ENCODE results near the gene ADGRG4. TPM values are rescaled to one million over a fixed set of nuclear protein-coding genes. Genes with fewer than 3 reads are reported as not detected.

The ADGRG4 gene
- total and polyA plus RNA-seq, 2 donors (not counting 1 experiment from before 2014, with no cell fraction given), result not detected

DNA sequence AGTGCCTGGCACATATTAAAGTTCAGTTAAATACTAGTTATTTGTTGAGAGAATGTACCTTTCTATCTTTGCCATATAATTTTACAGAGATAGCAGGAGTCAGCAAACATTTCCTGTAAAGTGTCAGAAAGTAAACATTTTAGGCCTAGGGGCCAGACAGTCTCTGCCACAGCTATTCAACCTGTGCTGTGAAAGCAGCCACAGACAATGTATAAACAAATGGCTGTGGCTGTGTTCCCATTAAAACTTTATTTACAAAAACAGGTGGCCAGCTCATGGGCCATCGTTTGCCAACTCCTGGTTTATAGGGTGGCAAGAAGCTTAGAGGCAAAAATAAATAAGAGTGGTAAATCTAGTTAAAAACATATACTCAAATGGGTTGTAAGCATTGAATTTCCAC lies 153.0 kb downstream of the ADGRG4 start:
- no peaks in the 10 kb centered on the region for H3K9me3 Mint-ChIP-seq (ENCODE audit: insufficient read depth)
- no peaks in the 10 kb centered on the region for H3K27me3 ChIP-seq (replicated peaks in 1 of 4; ENCODE audit: control extremely low read depth in 1 of 4, control insufficient read depth in 3 of 4, insufficient read depth in 4 of 4, low read length in 3 of 4)
- H3K27ac ChIP-seq (ENCODE audit: low read length in 2 of 2), result no peak overlapping the region
- no CpG with 5 or more reads among the region's 1 CpG for WGBS (ENCODE audit: insufficient coverage)
- H3K36me3 ChIP-seq (replicated peaks in 1 of 2; ENCODE audit: control extremely low read depth in 1 of 2, control insufficient read depth in 1 of 2, extremely low read depth in 1 of 2, insufficient read depth in 2 of 2, low read length in 1 of 2), result no peaks in the 10 kb centered on the region
- ATAC-seq (ENCODE audit: low read depth) (no peak), DNase-seq (no peak)
- no peaks in the 10 kb centered on the region for H3K9me3 ChIP-seq (ENCODE audit: control extremely low read depth in 1 of 3, control insufficient read depth in 2 of 3, insufficient read depth in 1 of 3, low read length in 2 of 3)
- intact Hi-C loops (cut with micrococcal nuclease), result no loop called here
- no peak overlapping the region for H3K4me3 Mint-ChIP-seq
- H3K4me1 ChIP-seq (ENCODE audit: control insufficient read depth in 2 of 2, insufficient read depth in 2 of 2, low read length in 2 of 2), result no peaks in the 10 kb centered on the region
- no peak for TF ChIP-seq EZH2 (IDR thresholded peaks at IDR 0.05; ENCODE audit: borderline replicate concordance, insufficient read depth, low read depth, low read length, poor library complexity, severe bottlenecking)
- TF ChIP-seq, protein P1, sequence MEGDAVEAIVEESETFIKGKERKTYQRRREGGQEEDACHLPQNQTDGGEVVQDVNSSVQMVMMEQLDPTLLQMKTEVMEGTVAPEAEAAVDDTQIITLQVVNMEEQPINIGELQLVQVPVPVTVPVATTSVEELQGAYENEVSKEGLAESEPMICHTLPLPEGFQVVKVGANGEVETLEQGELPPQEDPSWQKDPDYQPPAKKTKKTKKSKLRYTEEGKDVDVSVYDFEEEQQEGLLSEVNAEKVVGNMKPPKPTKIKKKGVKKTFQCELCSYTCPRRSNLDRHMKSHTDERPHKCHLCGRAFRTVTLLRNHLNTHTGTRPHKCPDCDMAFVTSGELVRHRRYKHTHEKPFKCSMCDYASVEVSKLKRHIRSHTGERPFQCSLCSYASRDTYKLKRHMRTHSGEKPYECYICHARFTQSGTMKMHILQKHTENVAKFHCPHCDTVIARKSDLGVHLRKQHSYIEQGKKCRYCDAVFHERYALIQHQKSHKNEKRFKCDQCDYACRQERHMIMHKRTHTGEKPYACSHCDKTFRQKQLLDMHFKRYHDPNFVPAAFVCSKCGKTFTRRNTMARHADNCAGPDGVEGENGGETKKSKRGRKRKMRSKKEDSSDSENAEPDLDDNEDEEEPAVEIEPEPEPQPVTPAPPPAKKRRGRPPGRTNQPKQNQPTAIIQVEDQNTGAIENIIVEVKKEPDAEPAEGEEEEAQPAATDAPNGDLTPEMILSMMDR (IDR thresholded peaks at IDR 0.05), result no peak
- no peak overlapping the region for H3K27ac Mint-ChIP-seq
- H2AFZ ChIP-seq (ENCODE audit: insufficient read depth, low read depth, low read length, poor library complexity, severe bottlenecking), result no peak overlapping the region
- no peak overlapping the region for H3K4me3 ChIP-seq (ENCODE audit: control extremely low read depth in 1 of 5, extremely low read depth in 1 of 5, insufficient read depth in 1 of 5, low read depth in 2 of 5, low read length in 4 of 5)
- H3K4me2 ChIP-seq (replicated peaks; ENCODE audit: low read depth, low read length, poor library complexity, severe bottlenecking), result no peak overlapping the region
- no peaks in the 10 kb centered on the region for H3K27me3 Mint-ChIP-seq
- H3K9ac ChIP-seq (ENCODE audit: low read length), result no peak overlapping the region
- ChIA-PET CTCF (no interaction called here), POLR2A (no interaction called here)
- no peaks in the 10 kb centered on the region for H3K79me2 ChIP-seq (ENCODE audit: control insufficient read depth, insufficient read depth, low read length)
- no peaks in the 10 kb centered on the region for H4K20me1 ChIP-seq (ENCODE audit: control insufficient read depth, insufficient read depth, low read length, poor library complexity, severe bottlenecking)
- H3K4me1 Mint-ChIP-seq, result no peaks in the 10 kb centered on the region

DNA sequence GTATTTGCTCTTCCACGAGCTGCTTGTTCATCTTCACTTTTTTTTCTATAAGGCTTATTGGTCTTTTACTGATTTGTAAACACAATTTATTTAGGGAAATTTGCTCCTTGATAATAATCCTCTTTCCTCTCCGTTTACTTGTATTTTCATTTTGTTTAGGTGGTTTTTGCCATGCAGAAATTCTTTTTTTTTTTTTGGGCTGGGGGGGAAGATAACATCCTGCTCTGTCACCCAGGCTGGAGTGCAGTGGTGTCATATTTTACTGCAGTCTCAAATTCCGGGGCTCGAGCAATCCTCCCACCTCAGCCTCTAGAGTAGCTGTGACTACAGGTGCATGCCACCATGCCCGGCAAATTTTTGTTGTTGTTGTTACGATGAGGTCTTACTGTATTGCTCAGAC lies 155.4 kb downstream of the ADGRG4 start:
- H3K4me3 Mint-ChIP-seq, result no peak overlapping the region
- H3K27me3 ChIP-seq (replicated peaks in 1 of 4; ENCODE audit: control extremely low read depth in 1 of 4, control insufficient read depth in 3 of 4, insufficient read depth in 4 of 4, low read length in 3 of 4), result no peaks in the 10 kb centered on the region
- H3K27me3 Mint-ChIP-seq, result no peaks in the 10 kb centered on the region
- intact Hi-C loops (cut with micrococcal nuclease), result no loop called here
- no peaks in the 10 kb centered on the region for H3K36me3 ChIP-seq (replicated peaks in 1 of 2; ENCODE audit: control extremely low read depth in 1 of 2, control insufficient read depth in 1 of 2, extremely low read depth in 1 of 2, insufficient read depth in 2 of 2, low read length in 1 of 2)
- no peak overlapping the region for H3K4me2 ChIP-seq (replicated peaks; ENCODE audit: low read depth, low read length, poor library complexity, severe bottlenecking)
- no CpG with 5 or more reads among the region's 6 CpGs for WGBS (ENCODE audit: insufficient coverage)
- POLR2A ChIA-PET, result no interaction called here
- H3K9me3 ChIP-seq (ENCODE audit: control extremely low read depth in 1 of 3, control insufficient read depth in 2 of 3, insufficient read depth in 1 of 3, low read length in 2 of 3), result no peaks in the 10 kb centered on the region
- TF ChIP-seq, protein P1 (IDR thresholded peaks at IDR 0.05), result no peak
- TF ChIP-seq EZH2 (IDR thresholded peaks at IDR 0.05; ENCODE audit: borderline replicate concordance, insufficient read depth, low read depth, low read length, poor library complexity, severe bottlenecking), result no peak
- CTCF ChIA-PET, result no interaction called here
- no peak overlapping the region for H3K27ac ChIP-seq (ENCODE audit: low read length in 2 of 2)
- DNase-seq (no peak), ATAC-seq (ENCODE audit: low read depth) (no peak)
- no peaks in the 10 kb centered on the region for H4K20me1 ChIP-seq (ENCODE audit: control insufficient read depth, insufficient read depth, low read length, poor library complexity, severe bottlenecking)
- H3K27ac Mint-ChIP-seq, result no peak overlapping the region
- H3K4me1 Mint-ChIP-seq, result no peaks in the 10 kb centered on the region
- H3K9me3 Mint-ChIP-seq (ENCODE audit: insufficient read depth), result no peaks in the 10 kb centered on the region
- no peaks in the 10 kb centered on the region for H3K79me2 ChIP-seq (ENCODE audit: control insufficient read depth, insufficient read depth, low read length)
- H2AFZ ChIP-seq (ENCODE audit: insufficient read depth, low read depth, low read length, poor library complexity, severe bottlenecking), result no peak overlapping the region
- no peaks in the 10 kb centered on the region for H3K4me1 ChIP-seq (ENCODE audit: control insufficient read depth in 2 of 2, insufficient read depth in 2 of 2, low read length in 2 of 2)
- no peak overlapping the region for H3K9ac ChIP-seq (ENCODE audit: low read length)
- no peak overlapping the region for H3K4me3 ChIP-seq (ENCODE audit: control extremely low read depth in 1 of 5, extremely low read depth in 1 of 5, insufficient read depth in 1 of 5, low read depth in 2 of 5, low read length in 4 of 5)

Data from B cell (primary cell).